GM18858 (cell line): ENCODE measurements around the gene TOX3.

Experiments used
- ATAC-seq: cut with Tn5 transposase; IDR thresholded peaks from one replicate; pipeline ENCODE4 v1.9.1; 2021; ENCODE audit not compliant: unreplicated experiment

The TOX3 gene

DNA sequence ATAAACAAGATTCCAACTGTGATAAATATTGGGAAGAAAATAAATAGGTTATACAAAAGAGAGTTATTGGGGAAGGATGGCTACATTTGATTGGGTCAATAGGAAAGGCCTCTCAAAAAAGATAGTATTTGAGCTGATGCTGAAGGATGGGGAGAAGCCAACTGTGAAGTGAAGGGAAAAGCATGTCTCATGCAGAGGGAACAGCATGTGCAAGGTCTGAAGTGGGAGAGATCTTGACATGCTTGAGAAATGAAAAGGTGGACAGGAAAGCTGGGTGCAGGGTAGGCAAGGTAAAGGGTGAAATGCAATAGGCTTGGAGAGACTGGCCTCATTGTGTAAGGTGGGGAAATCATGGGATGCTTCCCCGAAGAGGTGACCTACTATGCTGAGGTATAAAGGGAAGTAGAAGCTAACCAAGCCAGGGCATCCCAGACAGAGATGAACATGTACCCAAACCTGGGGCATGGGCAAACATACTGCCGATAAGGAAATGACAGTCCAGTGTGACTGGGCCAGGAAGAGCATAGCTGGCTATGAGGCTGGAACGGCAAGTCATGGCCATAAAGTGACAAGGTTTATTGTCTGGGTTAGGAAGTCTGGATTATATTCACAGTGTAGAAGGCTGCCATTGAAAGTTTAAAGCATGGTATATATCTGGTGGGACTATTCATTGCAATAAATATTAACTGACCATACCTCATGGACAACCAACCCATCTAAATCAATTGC is 91.2 kb downstream of the TOX3 start:
- no peak for ATAC-seq

DNA sequence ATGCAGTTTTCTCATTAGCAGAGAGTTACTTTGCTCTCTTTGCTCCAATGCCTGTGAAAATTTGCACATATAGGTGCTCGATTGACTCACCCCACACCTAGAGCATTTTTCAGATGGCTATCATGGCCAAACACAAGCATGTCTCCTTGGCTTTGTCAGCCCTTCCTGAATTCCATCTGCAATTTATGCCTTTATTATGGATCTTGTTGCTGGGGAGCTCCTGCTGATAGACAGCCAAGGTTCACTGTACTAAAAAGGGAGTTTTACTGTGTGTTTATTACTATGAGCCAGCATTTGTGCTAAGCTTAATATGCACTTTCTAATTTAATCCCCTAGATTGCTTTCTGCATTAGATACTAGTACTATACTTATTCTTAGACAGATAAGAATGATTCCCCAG is 93.3 kb downstream of the TOX3 start:
- ATAC-seq, result no peak

DNA sequence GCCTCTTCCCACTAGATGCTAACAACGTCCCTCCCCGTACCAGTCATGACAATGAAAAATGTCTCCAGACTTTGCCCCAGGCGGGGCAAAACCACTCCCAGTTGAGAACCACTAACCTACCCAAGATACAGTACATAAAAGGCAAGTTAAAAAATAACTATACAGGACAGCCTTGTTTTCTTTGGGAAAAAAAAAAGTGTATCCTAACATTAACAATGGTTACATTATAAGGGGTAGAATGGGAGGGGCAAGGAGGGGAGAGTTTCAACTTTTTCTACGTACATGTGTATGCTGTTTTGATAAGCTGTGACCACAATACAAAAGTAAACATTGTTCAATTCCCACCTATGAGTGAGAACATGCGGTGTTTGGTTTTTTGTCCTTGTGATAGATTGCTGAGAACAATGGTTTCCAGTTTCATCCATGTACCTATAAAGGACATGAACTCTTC is 94.9 kb downstream of the TOX3 start:
- no peak for ATAC-seq

DNA sequence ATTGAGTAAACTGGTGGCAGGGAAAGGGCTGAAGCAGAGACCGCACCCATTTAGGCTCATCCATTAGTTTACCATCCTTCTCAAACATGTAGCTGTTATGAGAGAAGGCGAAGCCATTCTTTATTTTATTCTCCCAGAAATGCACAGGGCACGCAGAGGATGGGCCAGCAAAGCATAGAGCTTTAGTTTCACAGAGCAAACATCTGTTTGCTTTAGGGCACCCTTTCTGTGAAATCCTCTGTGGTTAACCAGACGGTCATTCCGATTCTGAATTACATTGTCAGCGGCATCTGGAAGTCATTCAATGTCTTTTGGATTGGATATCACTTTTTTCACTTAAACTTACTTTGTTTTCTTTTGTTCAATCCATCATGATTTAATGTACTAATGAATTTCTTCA is 96.0 kb downstream of the TOX3 start:
- ATAC-seq, result no peak

DNA sequence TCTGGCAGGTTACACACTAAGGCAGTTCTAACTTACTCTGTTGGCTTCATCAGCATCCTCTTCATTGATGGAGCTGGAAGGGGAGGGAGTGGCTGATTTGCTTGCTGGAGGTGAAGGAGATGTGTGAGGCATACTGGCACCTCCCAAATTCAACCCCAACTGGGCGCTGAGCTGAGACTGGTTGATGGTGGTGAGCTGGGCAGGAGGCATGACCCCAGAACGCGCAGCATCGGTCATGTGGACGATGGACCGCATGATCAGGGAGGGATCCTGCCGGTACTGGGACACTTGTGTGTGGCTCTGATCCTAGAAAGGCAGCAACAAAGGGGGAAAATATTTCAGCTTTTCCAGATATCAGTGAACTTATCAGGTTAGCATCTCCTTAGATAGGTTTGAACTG is 96.7 kb downstream of the TOX3 start:
- ATAC-seq, result no peak

DNA sequence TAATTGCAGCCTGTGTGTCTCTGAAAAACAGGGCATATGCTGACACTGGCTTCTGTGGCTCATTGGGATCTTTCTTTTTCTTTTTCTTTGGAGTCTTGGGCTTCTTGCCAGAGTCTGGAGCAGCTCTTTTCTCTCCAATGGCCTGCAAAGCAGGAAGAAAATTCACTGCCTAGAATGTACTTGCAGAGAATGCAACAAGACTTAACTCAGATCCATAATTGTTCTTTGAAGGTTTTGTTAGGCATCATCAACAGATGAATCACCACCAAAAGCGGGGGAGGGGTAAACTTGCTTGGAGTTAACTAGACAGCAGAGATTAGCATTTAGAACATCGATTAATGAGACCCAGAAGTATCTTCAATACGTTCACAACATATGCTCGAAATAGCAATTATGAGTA is 100.9 kb downstream of the TOX3 start:
- ATAC-seq, result no peak

DNA sequence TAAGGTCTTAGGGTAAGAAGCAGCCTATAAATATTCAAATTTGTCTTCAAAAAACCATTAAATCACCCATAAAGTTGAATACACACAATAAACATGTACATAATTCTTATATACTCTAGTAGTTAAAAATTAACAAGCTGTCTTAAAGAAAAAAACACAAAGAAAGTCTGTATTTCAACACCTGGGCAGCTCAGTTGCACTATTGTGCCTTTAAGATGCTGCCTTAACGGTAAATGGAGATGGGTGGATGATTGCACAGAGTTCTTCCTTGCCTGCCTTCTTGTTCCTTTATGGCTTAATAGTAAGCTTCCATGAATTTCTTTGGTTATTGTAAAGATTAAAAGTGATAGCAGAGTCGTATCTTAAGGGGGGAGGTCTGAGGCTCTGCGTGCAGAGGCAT is 105.1 kb downstream of the TOX3 start:
- ATAC-seq, result no peak

DNA sequence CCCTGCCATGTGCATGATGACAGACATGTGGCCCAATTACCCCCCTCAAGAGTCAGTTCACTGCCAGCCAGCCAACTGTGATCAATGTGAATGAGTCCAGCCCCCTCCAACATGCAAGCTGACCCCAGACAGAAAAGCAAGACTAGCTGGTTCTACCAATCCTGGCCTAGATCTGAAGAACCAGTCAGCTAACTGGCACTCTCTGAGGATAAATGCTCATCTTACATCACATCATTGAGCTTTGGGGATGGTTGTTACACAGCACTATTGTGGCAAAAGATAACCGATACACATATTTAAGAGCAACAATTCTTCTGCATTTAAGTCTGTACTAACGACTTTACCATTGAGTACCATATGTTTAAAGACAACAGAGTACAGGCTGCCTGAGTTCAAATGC is 106.7 kb downstream of the TOX3 start:
- no peak for ATAC-seq

DNA sequence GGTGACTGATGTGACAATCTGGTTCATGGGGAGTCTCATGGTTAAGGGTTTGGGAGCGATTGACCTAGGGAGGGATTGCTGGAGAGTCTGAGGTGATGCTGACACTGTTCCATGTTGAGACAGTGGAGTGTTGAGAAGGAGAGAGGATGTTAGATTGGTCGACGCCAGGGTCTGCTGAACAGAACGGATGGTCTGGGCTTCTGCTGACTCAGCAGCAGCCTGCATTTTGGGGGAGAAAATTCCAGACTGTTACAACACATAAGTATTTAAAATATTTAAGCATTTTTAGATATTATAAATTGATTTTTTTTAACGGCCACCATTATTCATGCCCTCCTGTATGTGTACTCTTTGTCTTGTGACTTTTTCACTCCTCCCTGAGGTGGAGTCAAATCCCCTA is 107.2 kb downstream of the TOX3 start:
- no peak for ATAC-seq

DNA sequence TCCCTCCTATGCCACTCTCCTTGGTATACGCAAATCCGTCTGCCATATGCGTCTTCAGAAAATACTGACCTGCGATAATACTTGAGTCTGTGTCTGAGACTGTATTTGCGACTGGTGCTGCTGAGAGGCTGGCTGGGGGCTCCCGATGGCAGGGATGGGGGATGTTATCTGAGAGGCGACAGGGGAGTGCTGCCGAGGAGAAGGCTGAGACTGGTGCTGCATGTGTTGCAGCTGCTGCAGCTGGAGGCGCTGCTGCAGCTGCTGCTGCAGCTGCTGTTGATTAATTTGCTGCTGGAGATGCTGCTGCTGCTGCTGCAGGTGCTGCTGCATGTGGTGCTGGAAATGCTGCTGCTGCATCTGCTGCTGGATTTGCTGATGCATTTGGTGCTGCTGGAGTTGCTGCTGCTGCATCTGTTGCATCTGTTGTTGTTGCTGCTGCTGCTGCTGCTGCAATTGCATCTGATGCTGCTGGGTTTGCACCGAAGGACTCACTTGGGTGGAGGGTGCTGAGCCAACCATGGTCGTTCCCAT is 107.7 kb downstream of the TOX3 start:
- no peak for ATAC-seq

DNA sequence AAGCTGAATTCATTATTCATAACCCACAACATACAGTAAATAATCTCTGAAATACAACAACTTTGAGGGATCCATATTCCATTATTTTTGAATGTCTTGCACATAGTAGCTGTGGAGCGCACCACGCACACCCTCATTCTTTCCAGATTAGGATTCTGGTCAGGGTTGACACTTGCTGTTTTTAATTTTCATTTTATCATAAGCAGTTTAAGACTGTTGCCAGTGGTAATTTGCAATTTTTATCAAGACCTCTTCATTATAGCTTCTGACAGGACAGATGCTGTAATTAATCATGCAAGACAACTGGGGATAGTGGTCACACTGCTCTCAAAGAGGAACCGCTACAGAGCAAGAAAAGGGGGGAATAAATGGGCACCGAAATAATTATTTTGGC is 109.7 kb downstream of the TOX3 start:
- ATAC-seq, result no peak

DNA sequence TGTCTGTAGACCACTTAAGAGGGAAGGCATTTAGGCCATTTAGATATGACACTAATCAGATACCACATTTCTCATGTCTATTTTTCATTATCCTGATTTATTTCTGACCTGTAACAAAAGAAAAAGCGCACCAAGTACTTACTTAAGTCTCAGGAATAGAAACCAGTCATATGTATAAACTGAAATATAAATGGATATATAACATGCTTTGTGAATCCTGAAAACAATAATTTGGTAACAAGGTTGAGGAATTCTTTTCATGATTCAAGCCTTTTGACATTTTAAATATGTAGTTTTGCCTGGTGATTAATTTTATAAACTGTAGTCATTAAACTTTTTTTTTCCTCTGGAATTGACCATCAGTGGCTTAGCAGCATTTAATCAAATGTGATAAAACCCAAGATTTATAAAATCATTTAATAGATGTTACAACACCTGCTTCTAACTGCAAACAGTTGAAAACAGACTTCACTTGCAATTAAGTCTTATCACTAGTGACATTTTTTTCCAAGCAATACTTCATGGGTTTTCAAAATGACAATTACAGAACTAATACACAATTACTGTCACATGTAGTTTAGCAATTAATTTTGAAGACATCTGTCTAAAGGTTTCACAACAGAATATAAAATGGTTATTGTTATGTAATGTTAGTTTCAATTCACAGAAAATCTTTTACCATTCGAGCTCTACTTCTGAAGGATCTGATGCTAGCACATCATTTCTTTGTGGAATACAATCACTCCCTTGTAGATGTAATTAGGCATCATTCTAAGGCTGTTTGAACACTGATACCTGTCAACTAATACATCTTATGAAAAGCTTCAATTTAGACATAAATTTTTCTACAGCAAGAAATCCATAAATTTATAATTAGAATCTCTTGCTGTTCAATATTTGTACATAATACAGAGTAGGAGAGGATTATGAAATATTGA is 110.3 kb downstream of the TOX3 start:
- ATAC-seq, result no peak

DNA sequence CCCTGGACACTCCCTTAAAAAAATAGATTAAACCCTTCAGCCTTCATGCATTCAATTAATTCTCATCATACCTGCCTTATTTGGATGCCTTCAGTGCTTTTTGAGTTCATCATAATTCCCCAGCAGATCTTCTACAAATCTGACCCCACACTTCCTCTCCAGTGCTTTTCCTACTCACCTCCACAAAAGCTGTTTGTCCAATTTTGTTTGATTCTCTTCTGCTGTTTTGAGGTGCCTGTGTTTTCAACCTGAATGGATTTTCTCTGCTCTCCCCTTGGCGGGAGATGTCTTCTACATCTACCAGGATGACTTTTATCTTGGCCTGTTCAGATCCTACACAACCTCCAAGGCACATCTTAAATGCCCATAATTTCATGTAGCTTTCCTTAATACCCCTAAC is 112.7 kb downstream of the TOX3 start:
- no peak for ATAC-seq

DNA sequence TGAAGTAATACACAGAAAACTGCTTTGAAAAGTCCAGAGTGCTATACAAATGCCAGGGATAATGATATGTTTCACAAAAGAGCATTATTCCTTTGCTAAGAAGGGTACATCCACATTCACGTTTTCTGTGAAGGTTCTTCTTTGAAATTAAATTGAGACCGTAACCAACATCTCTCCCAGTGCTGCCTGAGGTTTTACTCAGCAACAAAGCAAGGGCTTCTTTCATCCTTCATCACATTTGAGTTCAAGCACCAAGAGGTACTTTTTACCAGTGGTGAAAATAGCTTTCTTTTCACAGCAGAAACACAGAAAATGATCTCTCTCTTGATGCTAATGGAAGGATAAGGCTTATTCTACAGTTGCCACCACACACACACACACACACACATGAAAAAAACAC is 113.3 kb downstream of the TOX3 start:
- ATAC-seq, result no peak

DNA sequence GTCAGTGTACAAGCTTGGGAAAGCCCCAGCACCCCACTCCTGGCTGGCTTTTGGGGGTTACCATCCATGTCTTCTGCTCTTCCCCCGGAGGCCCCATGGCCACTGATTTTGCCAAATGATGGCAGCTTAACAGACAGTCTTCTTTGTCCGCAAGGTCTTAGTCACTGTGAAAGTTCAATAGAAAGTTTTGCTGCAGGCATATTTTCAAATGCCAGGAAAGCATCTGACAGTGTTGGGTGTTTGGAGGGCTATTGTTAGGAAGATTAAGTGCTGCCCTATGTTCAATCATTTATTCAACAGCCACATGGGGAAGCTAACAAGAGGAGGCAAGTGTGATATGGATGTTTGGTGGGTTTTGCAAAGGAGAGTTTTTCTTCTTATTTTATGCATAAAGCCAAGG is 122.4 kb downstream of the TOX3 start:
- ATAC-seq, result no peak

DNA sequence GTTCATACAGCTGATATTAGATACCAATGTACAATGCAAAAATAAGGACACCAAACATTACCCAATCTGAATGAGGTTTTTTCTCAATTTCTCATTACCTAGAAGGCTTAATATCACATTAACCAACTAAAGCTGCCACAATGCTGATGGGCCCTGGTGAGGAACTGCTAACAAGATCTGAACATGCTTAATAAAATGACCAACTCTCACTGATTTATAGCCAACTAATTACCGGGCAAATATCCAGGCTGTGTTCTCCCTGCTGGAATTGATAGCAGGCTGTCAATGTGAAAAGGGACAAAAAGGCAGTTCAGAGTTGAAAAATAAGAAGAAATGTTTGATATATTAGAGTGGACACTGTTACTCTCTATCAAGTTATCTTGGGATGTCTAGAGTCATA is 124.6 kb downstream of the TOX3 start:
- ATAC-seq, result no peak

DNA sequence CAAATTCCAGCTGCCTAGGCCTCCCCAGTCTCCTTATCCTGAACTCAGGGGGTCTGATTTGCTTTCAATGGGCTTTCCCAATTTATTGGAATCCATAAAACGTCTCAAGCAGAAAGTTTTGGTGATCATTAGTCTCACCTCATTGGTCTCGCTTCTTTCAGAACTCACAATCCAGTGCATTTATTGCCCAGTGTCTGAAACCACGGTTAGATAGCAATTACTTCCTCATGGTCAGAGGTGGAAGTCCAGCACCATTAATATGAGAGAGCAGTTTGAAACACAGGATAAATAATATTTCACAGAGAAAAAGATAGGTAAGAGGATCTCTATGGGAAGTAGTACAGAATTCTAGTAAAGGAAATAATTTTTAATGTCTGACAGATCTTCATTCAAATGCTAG is 128.7 kb downstream of the TOX3 start:
- ATAC-seq, result no peak

DNA sequence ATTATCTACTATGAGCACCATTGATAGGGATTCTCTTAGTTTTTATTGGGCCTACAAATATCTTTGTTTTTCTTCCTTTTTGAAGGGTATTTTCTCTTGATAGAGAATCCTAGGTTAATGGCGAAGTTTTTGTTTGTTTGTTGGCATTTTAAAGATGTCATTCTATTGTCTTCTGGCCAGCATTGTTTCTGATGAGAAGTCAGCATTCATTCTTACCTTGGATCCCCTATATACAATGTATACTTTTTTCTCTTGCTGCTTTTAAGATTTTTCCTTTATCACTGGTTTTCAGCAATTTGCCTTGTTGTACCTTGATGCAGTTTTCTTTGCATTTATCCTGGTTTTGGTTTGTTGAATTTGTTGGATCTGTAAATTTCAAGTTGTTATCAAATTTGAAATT is 130.1 kb downstream of the TOX3 start:
- no peak for ATAC-seq

DNA sequence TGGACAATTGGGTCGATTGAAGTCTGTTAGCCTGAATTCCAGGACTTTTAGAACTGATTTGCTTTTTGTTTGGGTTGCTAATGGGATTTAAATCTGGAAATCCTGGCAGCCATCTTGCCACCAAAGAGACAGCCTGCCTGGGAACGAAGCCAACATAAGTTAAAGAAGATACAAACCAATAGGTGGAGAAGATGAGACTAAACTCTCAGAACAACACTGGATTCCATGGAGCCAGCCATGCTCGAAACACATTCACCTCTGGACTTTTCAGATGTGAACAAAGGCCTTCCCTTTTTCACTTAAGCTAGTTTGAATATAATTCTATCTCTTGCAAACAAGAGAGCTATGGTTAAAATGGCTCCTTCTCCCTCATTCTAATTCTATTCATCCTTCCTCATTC is 135.9 kb downstream of the TOX3 start:
- ATAC-seq, result no peak

DNA sequence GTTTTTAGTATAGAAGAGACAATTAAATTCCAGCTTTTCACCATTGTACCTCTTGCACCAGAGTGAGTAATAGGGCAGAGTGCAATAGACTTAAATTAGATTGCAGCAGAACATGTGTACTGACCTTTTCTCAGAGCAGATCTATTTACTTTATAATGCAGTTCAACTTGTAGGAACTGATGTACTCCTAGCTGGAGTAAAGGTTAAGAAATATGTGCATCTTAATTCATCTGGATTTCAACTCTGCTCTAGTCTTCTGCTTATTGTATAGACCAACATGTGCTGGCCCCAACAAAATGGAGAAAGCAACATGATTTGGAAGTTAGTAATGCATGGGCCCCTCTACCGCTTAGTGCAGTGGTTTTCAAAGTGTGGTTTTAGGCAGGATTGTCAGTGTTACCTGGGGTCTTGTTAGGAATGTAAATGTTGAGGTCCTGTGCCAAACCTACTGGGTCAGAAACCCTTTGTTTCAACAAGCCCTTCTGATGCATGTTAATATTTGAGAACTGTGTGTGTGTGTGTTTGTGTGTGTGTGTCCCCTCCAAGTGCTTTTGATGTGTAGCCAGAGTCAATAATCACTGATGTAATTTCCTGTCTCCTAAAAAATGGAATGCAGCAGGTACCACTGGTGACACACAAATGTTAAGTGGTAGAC is 138.6 kb downstream of the TOX3 start:
- no peak for ATAC-seq

DNA sequence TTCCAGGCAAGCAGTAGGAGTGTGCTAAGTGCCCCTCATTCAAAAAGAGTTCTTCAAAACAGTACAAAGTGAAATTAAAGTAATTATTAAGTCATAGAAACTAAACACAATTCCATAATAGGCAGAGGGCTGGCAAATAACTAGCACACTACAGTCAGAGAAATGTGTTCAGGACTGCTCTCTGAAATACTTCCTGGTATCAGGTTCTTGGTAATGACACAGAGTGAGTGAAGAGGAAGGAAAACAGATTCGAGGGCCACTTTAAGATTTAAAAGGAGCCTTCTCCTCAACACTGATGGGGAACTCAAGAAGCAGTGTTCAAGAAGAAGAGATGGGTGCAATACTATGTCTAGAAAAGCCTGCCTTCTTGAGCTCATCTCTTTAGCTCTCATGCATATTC is 139.2 kb downstream of the TOX3 start:
- no peak for ATAC-seq

DNA sequence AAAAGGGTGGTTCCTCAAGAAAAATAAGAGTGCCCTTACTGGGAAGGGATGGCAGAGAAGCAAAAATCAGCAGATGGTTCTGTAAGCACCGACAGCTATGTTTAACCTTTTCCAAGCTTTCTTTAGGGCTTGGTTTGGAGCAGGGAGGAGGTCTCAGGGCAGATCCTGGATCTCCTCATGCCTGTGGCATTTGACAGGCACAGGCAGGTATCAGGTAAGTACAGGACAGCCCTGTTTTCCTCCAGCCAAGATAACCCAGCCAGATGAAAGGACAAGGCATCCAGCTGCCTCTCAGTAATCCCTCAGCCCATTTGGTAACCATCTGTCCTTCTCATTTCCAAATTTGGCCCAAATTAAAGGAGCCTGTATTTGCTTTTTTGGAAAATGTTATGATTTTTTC is 141.5 kb downstream of the TOX3 start:
- ATAC-seq, result no peak
